ENCODE data around the gene SLC1A2.

The SLC1A2 gene

GRCh38 chr11:35335226-35335625 lies 84.1 kb downstream of the SLC1A2 start:
- Histone ChIP-seq H3K36me3 (no peaks in the 10 kb centered on the region), H3K9me3 (ENCODE audit: severe bottlenecking) (no peaks in the 10 kb centered on the region), H3K4me3 (ENCODE audit: low read depth, low read length) (no peak overlapping the region), H3K27ac (no peak overlapping the region), H3K27me3 (ENCODE audit: insufficient read depth, low read depth, severe bottlenecking) (no peaks in the 10 kb centered on the region)
- no peak for TF ChIP-seq CTCF (IDR thresholded peaks at IDR 0.05; ENCODE audit: low read depth, low read length)
- DNase-seq = no peak

GRCh38 chr11:35334385-35335090 lies 84.8 kb downstream of the SLC1A2 start:
- Histone ChIP-seq H3K27ac (no peak overlapping the region), H3K9me3 (ENCODE audit: severe bottlenecking) (no peaks in the 10 kb centered on the region), H3K27me3 (ENCODE audit: insufficient read depth, low read depth, severe bottlenecking) (no peaks in the 10 kb centered on the region), H3K4me3 (ENCODE audit: low read depth, low read length) (no peak overlapping the region), H3K36me3 (no peaks in the 10 kb centered on the region)
- TF ChIP-seq CTCF (IDR thresholded peaks at IDR 0.05; ENCODE audit: low read depth, low read length) = no peak
- DNase-seq = no peak

- no peak for DNase-seq
- Histone ChIP-seq H3K27me3 (ENCODE audit: insufficient read depth, low read depth, severe bottlenecking) (no peaks in the 10 kb centered on the region), H3K4me3 (ENCODE audit: low read depth, low read length) (no peak overlapping the region), H3K9me3 (ENCODE audit: severe bottlenecking) (no peaks in the 10 kb centered on the region), H3K27ac (no peak overlapping the region), H3K36me3 (no peaks in the 10 kb centered on the region)
- no peak for TF ChIP-seq CTCF (IDR thresholded peaks at IDR 0.05; ENCODE audit: low read depth, low read length)
These were observed 86.8 kb downstream of the SLC1A2 start for GRCh38 chr11:35332524-35332923.

GRCh38 chr11:35330931-35331330 lies 88.4 kb downstream of the SLC1A2 start:
- no peak for TF ChIP-seq CTCF (IDR thresholded peaks at IDR 0.05; ENCODE audit: low read depth, low read length)
- no peaks in the 10 kb centered on the region for H3K9me3 ChIP-seq (ENCODE audit: severe bottlenecking)
- no peak for DNase-seq
- no peak overlapping the region for H3K4me3 ChIP-seq (ENCODE audit: low read depth, low read length)
- H3K27ac ChIP-seq = no peak overlapping the region
- H3K36me3 ChIP-seq = peaks cover 3% of the 10 kb centered on the region; the same call in 1 of the 2 replicates
- H3K27me3 ChIP-seq (ENCODE audit: insufficient read depth, low read depth, severe bottlenecking) = no peaks in the 10 kb centered on the region

- H3K9me3 ChIP-seq (ENCODE audit: severe bottlenecking) = no peaks in the 10 kb centered on the region
- H3K27ac ChIP-seq = no peak overlapping the region
- no peak for DNase-seq
- no peak for TF ChIP-seq CTCF (IDR thresholded peaks at IDR 0.05; ENCODE audit: low read depth, low read length)
- H3K27me3 ChIP-seq (ENCODE audit: insufficient read depth, low read depth, severe bottlenecking) = no peaks in the 10 kb centered on the region
- peaks cover 4% of the 10 kb centered on the region; the same call in 1 of the 2 replicates for H3K36me3 ChIP-seq
- H3K4me3 ChIP-seq (ENCODE audit: low read depth, low read length) = no peak overlapping the region
These were observed 89.0 kb downstream of the SLC1A2 start for GRCh38 chr11:35330156-35330889.

Measured in WERI-Rb-1 (cell line).